Transverse colon (tissue), 4 donors: ENCODE results near the gene CHST3. TPM values are rescaled to one million over a fixed set of nuclear protein-coding genes. Genes with fewer than 3 reads are reported as not detected.

Experiments
- DNase-seq: peaks from one replicate; pipeline ENCODE4 v3.0.0-alpha.2; 2019
- H3K27ac ChIP-seq, 4 donors: fragments of 200-600 bp; sonication (generic); 2 replicates each; pipeline ENCODE4 v1.5.1; 2016 to 2018; ENCODE audit warnings: inconsistent platforms in 4 of 4
- H3K27me3 ChIP-seq: fragments of 200-600 bp; sonication (generic); 2 replicates; pipeline ENCODE4 v1.5.1; 2017; ENCODE audit warnings: inconsistent platforms
- H3K36me3 ChIP-seq, 4 donors: fragments of 200-600 bp; sonication (generic); 2 replicates each; pipeline ENCODE4 v1.5.1; 2017 to 2019; ENCODE audit warnings: inconsistent platforms in 4 of 4
- H3K4me1 ChIP-seq, 4 donors: fragments of 200-600 bp; sonication (generic); 2 replicates each; pipeline ENCODE4 v1.5.1; 2017 to 2020; ENCODE audit warnings: inconsistent platforms in 4 of 4
- H3K4me3 ChIP-seq, 4 donors: fragments of 200-600 bp; sonication (generic); 1 replicate in 1 of 4; 2 replicates in 3 of 4; pipeline versions ENCODE4 v1.5.1 to v1.6.1; 2017 to 2019; ENCODE audit warnings: inconsistent platforms in 4 of 4
- H3K9me3 ChIP-seq, 2 donors: fragments of 200-600 bp; sonication (generic); 2 replicates each; pipeline ENCODE4 v1.5.1; 2017 to 2019; ENCODE audit warnings: inconsistent platforms in 2 of 2
- CTCF ChIP-seq, 5 experiments: fragments of 200-600 bp in 3 of 5; fragments of 450-650 bp in 2 of 5; sonication (generic) in 3 of 5; IDR thresholded peaks; 1 replicate in 2 of 5; 2 replicates in 3 of 5; pipeline ENCODE4 v1.5.1; 2016 to 2017; ENCODE audit warnings: antibody characterized with exemption in 5 of 5, inconsistent platforms in 3 of 5, mild to moderate bottlenecking in 2 of 5, moderate library complexity in 1 of 5
- EP300 ChIP-seq: sonication (generic); formaldehyde crosslinking; IDR thresholded peaks from one replicate; pipeline ENCODE4 v1.6.1; 2017; ENCODE audit warnings: antibody characterized with exemption, low read depth
- POLR2A ChIP-seq: fragments of 450-650 bp; IDR thresholded peaks from one replicate; pipeline ENCODE4 v1.6.1; 2016; ENCODE audit warnings: antibody characterized with exemption, mild to moderate bottlenecking, moderate library complexity
- POLR2AphosphoS5 ChIP-seq, 3 donors: sonication (generic); formaldehyde crosslinking; IDR thresholded peaks; one replicate each; pipeline ENCODE4 v1.6.1; 2016; ENCODE audit warnings: antibody characterized with exemption in 3 of 3
- WGBS, 2 donors: methylation state at CpG; one replicate each; pipeline ENCODE4 v1.1.5; 2018; ENCODE audit warnings: low coverage in 1 of 2; 5-methylcytosine and 5-hydroxymethylcytosine counted together
- in situ Hi-C, 4 donors: fragments of 200-750 bp; cut with MboI; loops; one replicate each; pipeline versions ENCODE4 v1.15.0 to v1.15.1; 2017; ENCODE audit warnings: low sequenced_read_pairs in 3 of 4, low pct_ligation_motif_present in 1 of 4, low pct_unique_long_range_greater_than_20kb in 1 of 4
- intact Hi-C: fragments of 100-400 bp; cut with DNase I; formaldehyde crosslinking; loops from one replicate; pipeline ENCODE4 v1.15.1; 2023; ENCODE audit warnings: low total_unique reads
- total RNA-seq, 4 donors: library from RNA; depleted of rRNA; stranded (reverse); fragments of >200 nt; gene quantifications; one replicate each; pipeline ENCODE4 v1.1.0, GENCODE V29; 2016

The CHST3 gene
- total RNA-seq, 4 donors from 2014 or later, result 1.6 to 10.5 (median 3.9) TPM

GRCh38 chr10:71927159-71927558 is 37.0 kb upstream of the CHST3 start:
- in situ Hi-C loops, result no loop called here
- no peak overlapping the region for H3K27ac ChIP-seq
- intact Hi-C loops, result no loop called here
- no peak for TF ChIP-seq POLR2AphosphoS5 (IDR thresholded peaks at IDR 0.05)
- TF ChIP-seq POLR2A, result no peak
- no peak for TF ChIP-seq EP300
- no peaks in the 10 kb centered on the region for H3K27me3 ChIP-seq
- WGBS, 2 donors, result 21 to 85% methylated on average over 3 to 4 of the region's 4 CpGs
- H3K9me3 ChIP-seq, result no peaks in the 10 kb centered on the region
- H3K4me1 ChIP-seq, result peaks cover 0 to 2% (median 0%) of the 10 kb centered on the region in 4 donors
- H3K36me3 ChIP-seq, result no peaks in the 10 kb centered on the region
- no peak overlapping the region for H3K4me3 ChIP-seq
- no peak for DNase-seq

GRCh38 chr10:71927776-71928592 is 36.2 kb upstream of the CHST3 start:
- intact Hi-C loops (no loop called here), in situ Hi-C loops (no loop called here)
- Histone ChIP-seq H3K27ac (no peak overlapping the region), H3K9me3 (no peaks in the 10 kb centered on the region), H3K4me3 (no peak overlapping the region), H3K4me1 (no peaks in the 10 kb centered on the region), H3K27me3 (no peaks in the 10 kb centered on the region), H3K36me3 (no peaks in the 10 kb centered on the region)
- DNase-seq, result no peak
- TF ChIP-seq CTCF (IDR thresholded peaks at IDR 0.05), result no peak
- no peak for TF ChIP-seq POLR2A
- TF ChIP-seq EP300, result no peak
- TF ChIP-seq POLR2AphosphoS5 (IDR thresholded peaks at IDR 0.05), result no peak
- WGBS, 2 donors, result 75 to 78% methylated on average over 3 to 5 of the region's 5 CpGs

- no peak overlapping the region for H3K4me3 ChIP-seq
- intact Hi-C loops (no loop called here), in situ Hi-C loops (no loop called here)
- no peak overlapping the region for H3K27ac ChIP-seq
- WGBS, 2 donors, result 100% methylated on average over 1 of the region's 1 CpG; no CpG with 5 or more reads in 1 of the 2 donors
- H3K27me3 ChIP-seq, result no peaks in the 10 kb centered on the region
- TF ChIP-seq CTCF (IDR thresholded peaks at IDR 0.05) (no peak), EP300 (no peak), POLR2AphosphoS5 (IDR thresholded peaks at IDR 0.05) (no peak), POLR2A (no peak)
- H3K4me1 ChIP-seq, result no peaks in the 10 kb centered on the region
- H3K9me3 ChIP-seq, result no peaks in the 10 kb centered on the region
- DNase-seq, result no peak
- no peaks in the 10 kb centered on the region for H3K36me3 ChIP-seq
These were observed 32.9 kb upstream of the CHST3 start for GRCh38 chr10:71931295-71931694.

GRCh38 chr10:71933651-71934050 is 30.5 kb upstream of the CHST3 start:
- TF ChIP-seq POLR2A (no peak), EP300 (no peak), POLR2AphosphoS5 (IDR thresholded peaks at IDR 0.05) (no peak), CTCF (IDR thresholded peaks at IDR 0.05) (no peak)
- in situ Hi-C loops, result no loop called here
- 88 to 89% methylated on average over 1 of the region's 1 CpG for WGBS, 2 donors
- Histone ChIP-seq H3K4me3 (no peak overlapping the region), H3K27me3 (no peaks in the 10 kb centered on the region), H3K27ac (no peak overlapping the region), H3K4me1 (no peaks in the 10 kb centered on the region), H3K36me3 (no peaks in the 10 kb centered on the region), H3K9me3 (no peaks in the 10 kb centered on the region)
- DNase-seq, result no peak
- intact Hi-C loops, result no loop called here
